Lung (tissue), 12 donors: ENCODE results near the gene GNG12. TPM values are rescaled to one million over a fixed set of nuclear protein-coding genes. Genes with fewer than 3 reads are reported as not detected.

ENCODE experiments used
- ATAC-seq: fragments of 200-7000 bp; cut with Tn5 transposase; one replicate; pipeline ENCODE4 v1.9.1; 2020; ENCODE audit warnings: moderate number of reproducible peaks; ENCODE audit not compliant: insufficient read depth, low FRiP score
- DNase-seq, 3 donors: peaks; one replicate each; pipeline ENCODE4 v3.0.0-alpha.2; 2013 to 2017
- H3K27ac ChIP-seq, 2 donors: one replicate each; pipeline ENCODE4 v1.5.1; 2013; ENCODE audit warnings: mild to moderate bottlenecking in 2 of 2, moderate library complexity in 2 of 2, control low read depth in 1 of 2, inconsistent platforms in 1 of 2, low read depth in 1 of 2, low read length in 1 of 2
- H3K27me3 ChIP-seq, 3 donors: one replicate each; pipeline ENCODE4 v1.5.1; 2013; ENCODE audit warnings: low read length in 2 of 3; ENCODE audit not compliant: control insufficient read depth in 3 of 3, insufficient read depth in 3 of 3
- H3K36me3 ChIP-seq, 4 donors: one replicate each; pipeline ENCODE4 v1.5.1; 2013; ENCODE audit warnings: low read length in 4 of 4, mild to moderate bottlenecking in 1 of 4, moderate library complexity in 1 of 4; ENCODE audit not compliant: control insufficient read depth in 4 of 4, insufficient read depth in 4 of 4
- H3K4me1 ChIP-seq, 5 donors: one replicate each; pipeline ENCODE4 v1.5.1; 2013; ENCODE audit warnings: low read length in 5 of 5, mild to moderate bottlenecking in 2 of 5, moderate library complexity in 1 of 5; ENCODE audit not compliant: control insufficient read depth in 5 of 5, insufficient read depth in 5 of 5
- H3K4me3 ChIP-seq: one replicate; pipeline ENCODE4 v1.5.1; 2013; ENCODE audit warnings: mild to moderate bottlenecking, control low read depth, moderate library complexity
- H3K9ac ChIP-seq, 2 donors: one replicate each; pipeline ENCODE4 v1.5.1; 2013; ENCODE audit warnings: low read length in 2 of 2, control low read depth in 1 of 2; ENCODE audit not compliant: insufficient read depth in 1 of 2
- H3K9me3 ChIP-seq, 4 donors: one replicate each; pipeline ENCODE4 v1.5.1; 2013; ENCODE audit warnings: low read length in 3 of 4, mild to moderate bottlenecking in 1 of 4, moderate library complexity in 1 of 4; ENCODE audit not compliant: control insufficient read depth in 4 of 4, insufficient read depth in 3 of 4
- WGBS, 2 donors: extraction: QIAGEN DNeasy Blood & Tissue Kit; methylation state at CpG; one replicate each; pipeline ENCODE4 v1.1.7; 2013; 5-methylcytosine and 5-hydroxymethylcytosine counted together
- polyA plus RNA-seq, 2 donors: library from polyadenylated mRNA; stranded (reverse); fragments of 200-250 nt; gene quantifications; one replicate each; pipeline ENCODE4 v1.2.1, GENCODE V29; 2013
- total RNA-seq, 2 donors: library from RNA; depleted of rRNA in 1 of 2; stranded (reverse); fragments of >200 nt in 1 of 2; gene quantifications; one replicate each; pipeline ENCODE4 v1.2.1, GENCODE V29; 2014 to 2021
- TF ChIP-seq, protein P1 (sequence below): IDR thresholded peaks from 2 replicates; pipeline ENCODE4 v1.5.1; 2012; ENCODE audit warnings: mild to moderate bottlenecking; ENCODE audit errors: control extremely low read depth, extremely low read depth
- donor health status: control.
- donor health status: control.
- donor health status: Bipolar disorder and iron deficiency.
- donor health status: healthy.
- donor health status: DM: yes; HTN: yes; CAD: no.

Gene GNG12
- total and polyA plus RNA-seq, 4 donors: 14.0 to 68.4 (median 32.1) TPM

DNA sequence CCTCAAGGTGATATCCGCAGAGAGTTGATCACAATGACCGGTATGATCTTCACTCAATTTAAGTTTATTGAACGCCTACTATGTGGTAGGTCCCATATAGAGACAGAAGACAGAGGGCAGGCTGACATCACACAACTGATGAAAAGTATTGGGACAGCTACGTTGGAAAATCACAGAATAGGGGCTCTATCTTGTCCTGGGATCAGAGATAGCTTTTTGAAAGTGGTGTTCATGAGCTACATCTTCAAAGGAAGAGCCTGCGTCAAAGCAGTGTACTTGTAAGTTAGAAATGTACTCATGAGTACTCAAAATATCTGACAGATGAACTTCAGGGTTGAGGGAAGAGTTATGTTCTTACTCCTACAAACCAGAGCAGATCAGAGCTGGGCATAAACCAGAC, 93.9 kb downstream of the GNG12 start:
- WGBS, 2 donors: 92 to 95% methylated on average over 5 of the region's 5 CpGs
- H3K27ac ChIP-seq: no peak overlapping the region
- TF ChIP-seq, protein P1, sequence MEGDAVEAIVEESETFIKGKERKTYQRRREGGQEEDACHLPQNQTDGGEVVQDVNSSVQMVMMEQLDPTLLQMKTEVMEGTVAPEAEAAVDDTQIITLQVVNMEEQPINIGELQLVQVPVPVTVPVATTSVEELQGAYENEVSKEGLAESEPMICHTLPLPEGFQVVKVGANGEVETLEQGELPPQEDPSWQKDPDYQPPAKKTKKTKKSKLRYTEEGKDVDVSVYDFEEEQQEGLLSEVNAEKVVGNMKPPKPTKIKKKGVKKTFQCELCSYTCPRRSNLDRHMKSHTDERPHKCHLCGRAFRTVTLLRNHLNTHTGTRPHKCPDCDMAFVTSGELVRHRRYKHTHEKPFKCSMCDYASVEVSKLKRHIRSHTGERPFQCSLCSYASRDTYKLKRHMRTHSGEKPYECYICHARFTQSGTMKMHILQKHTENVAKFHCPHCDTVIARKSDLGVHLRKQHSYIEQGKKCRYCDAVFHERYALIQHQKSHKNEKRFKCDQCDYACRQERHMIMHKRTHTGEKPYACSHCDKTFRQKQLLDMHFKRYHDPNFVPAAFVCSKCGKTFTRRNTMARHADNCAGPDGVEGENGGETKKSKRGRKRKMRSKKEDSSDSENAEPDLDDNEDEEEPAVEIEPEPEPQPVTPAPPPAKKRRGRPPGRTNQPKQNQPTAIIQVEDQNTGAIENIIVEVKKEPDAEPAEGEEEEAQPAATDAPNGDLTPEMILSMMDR: no peak
- peaks cover 3 to 14% (median 11%) of the 10 kb centered on the region in 5 donors for H3K4me1 ChIP-seq
- no peaks in the 10 kb centered on the region for H3K27me3 ChIP-seq
- H3K36me3 ChIP-seq: no peaks in the 10 kb centered on the region
- no peak overlapping the region for H3K4me3 ChIP-seq
- DNase-seq (no peak), ATAC-seq (no peak)
- H3K9me3 ChIP-seq: no peaks in the 10 kb centered on the region
- H3K9ac ChIP-seq: no peak overlapping the region

DNA sequence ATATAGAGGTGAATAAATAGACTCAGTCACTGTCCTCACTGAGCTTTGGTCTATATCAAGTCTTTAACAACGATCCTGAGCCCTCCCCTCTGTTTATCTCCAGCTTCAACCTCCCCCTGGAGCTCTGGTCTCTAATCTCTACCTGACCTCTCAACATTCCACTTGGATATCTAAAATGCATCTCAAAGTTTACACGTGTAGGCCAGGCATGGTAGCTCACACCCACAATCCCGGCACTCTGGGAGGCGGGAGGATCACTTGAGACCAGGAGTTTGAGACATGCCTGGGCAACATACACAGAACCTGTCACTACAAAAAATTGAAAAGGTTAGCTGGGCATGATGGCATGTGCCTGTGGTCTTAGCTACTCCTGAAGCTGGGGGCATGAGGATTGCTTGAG, 94.9 kb downstream of the GNG12 start:
- no peaks in the 10 kb centered on the region for H3K27me3 ChIP-seq
- no peak overlapping the region for H3K4me3 ChIP-seq
- H3K27ac ChIP-seq: no peak overlapping the region
- H3K4me1 ChIP-seq: peaks cover 3 to 14% (median 13%) of the 10 kb centered on the region in 5 donors
- WGBS, 2 donors: 73 to 87% methylated on average over 4 of the region's 4 CpGs
- TF ChIP-seq, protein P1: no peak
- H3K9ac ChIP-seq: no peak overlapping the region
- H3K36me3 ChIP-seq: no peaks in the 10 kb centered on the region
- DNase-seq (no peak), ATAC-seq (no peak)
- no peaks in the 10 kb centered on the region for H3K9me3 ChIP-seq

DNA sequence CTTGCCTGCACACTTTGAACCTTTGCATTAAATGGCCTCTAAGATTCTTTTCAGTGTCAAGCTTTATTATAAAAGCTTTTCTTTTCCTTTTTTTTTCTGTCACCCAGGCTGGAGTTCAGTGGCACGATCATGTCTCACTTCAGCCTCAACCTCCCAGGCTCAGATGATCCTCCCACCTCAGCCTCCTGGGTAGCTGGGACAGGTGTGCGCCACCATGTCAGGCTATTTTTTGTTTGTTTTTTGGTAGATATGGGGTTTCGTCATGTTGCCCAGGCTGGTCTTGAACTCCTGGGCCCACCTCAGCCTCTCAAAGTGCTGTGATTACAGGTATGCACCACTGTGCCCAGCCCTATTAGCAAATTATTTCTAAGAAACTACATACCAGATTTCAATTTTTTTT, 95.4 kb downstream of the GNG12 start:
- Histone ChIP-seq H3K4me3 (no peak overlapping the region), H3K9me3 (no peaks in the 10 kb centered on the region), H3K4me1 (peaks cover 0 to 16% (median 12%) of the 10 kb centered on the region in 5 donors), H3K27ac (no peak overlapping the region), H3K36me3 (no peaks in the 10 kb centered on the region), H3K27me3 (no peaks in the 10 kb centered on the region), H3K9ac (no peak overlapping the region)
- ATAC-seq (no peak), DNase-seq (no peak)
- 91 to 96% methylated on average over 3 of the region's 3 CpGs for WGBS, 2 donors
- TF ChIP-seq, protein P1: no peak

DNA sequence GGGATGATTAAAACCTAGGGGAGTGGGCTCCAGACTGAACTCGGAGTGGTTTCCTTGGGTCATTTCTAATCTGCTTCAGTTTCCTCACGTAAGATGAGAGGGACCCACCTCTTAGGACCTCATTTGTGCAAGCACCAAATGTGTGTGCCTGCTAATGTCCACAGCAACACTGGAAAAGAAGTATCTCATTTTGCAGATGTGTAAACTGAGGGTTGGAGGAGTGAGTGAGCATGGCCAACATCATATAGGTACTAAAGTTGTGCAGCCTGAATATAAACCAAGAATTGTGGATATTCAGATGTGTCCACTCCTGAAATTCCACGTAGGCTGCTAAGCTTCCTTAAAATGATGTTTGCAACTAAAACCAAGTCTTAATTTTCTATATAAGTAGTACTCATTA, 96.5 kb downstream of the GNG12 start:
- ATAC-seq: no peak
- H3K9me3 ChIP-seq: no peaks in the 10 kb centered on the region
- H3K27me3 ChIP-seq: no peaks in the 10 kb centered on the region
- no peak overlapping the region for H3K4me3 ChIP-seq
- TF ChIP-seq, protein P1: no peak
- H3K4me1 ChIP-seq: peaks cover 0 to 20% (median 13%) of the 10 kb centered on the region in 5 donors
- peak overlapping the region; percentile 41 to 43 for H3K27ac ChIP-seq
- no peaks in the 10 kb centered on the region for H3K36me3 ChIP-seq
- DNase-seq: no peak
- WGBS, 2 donors: 80 to 92% methylated on average over 3 of the region's 3 CpGs
- no peak overlapping the region for H3K9ac ChIP-seq
